ENCODE data around the gene RAD51B. TPM values are rescaled to one million over a fixed set of nuclear protein-coding genes. Genes with fewer than 3 reads are reported as not detected.

Gene RAD51B
- total RNA-seq, 2 experiments from 2014 or later = 43.6 to 50.7 TPM

- Mint-ChIP-seq H3K27ac (no peak overlapping the region), H3K9me3 (no peaks in the 10 kb centered on the region), H3K36me3 (peaks cover 2% of the 10 kb centered on the region), H3K4me1 (no peaks in the 10 kb centered on the region), H3K27me3 (no peaks in the 10 kb centered on the region), H3K4me3 (no peak overlapping the region)
- DNase-seq (no peak), ATAC-seq (ENCODE audit: low read depth) (no peak)
- POLR2A ChIA-PET = no interaction called here
Measured at GRCh38 chr14:68051146-68051545, 231.6 kb downstream of the RAD51B start.

GRCh38 chr14:68060198-68060597, 240.6 kb downstream of the RAD51B start:
- DNase-seq (no peak), ATAC-seq (ENCODE audit: low read depth) (no peak)
- POLR2A ChIA-PET = no interaction called here
- Mint-ChIP-seq H3K27me3 (no peaks in the 10 kb centered on the region), H3K27ac (no peak overlapping the region), H3K4me1 (no peaks in the 10 kb centered on the region), H3K9me3 (peaks cover 8% of the 10 kb centered on the region), H3K4me3 (no peak overlapping the region), H3K36me3 (peaks cover 14% of the 10 kb centered on the region)

GRCh38 chr14:68062651-68063050, 243.1 kb downstream of the RAD51B start:
- no peak for ATAC-seq (ENCODE audit: low read depth)
- peaks cover 8% of the 10 kb centered on the region for H3K9me3 Mint-ChIP-seq
- H3K4me3 Mint-ChIP-seq = no peak overlapping the region
- no peaks in the 10 kb centered on the region for H3K27me3 Mint-ChIP-seq
- DNase-seq = no peak
- POLR2A ChIA-PET = no interaction called here
- no peak overlapping the region for H3K27ac Mint-ChIP-seq
- no peaks in the 10 kb centered on the region for H3K4me1 Mint-ChIP-seq
- H3K36me3 Mint-ChIP-seq = peaks cover 14% of the 10 kb centered on the region

- H3K36me3 Mint-ChIP-seq = peaks cover 15% of the 10 kb centered on the region
- H3K9me3 Mint-ChIP-seq = peaks cover 10% of the 10 kb centered on the region
- POLR2A ChIA-PET = no interaction called here
Measured at GRCh38 chr14:68065322-68065721, 245.7 kb downstream of the RAD51B start.

GRCh38 chr14:68074765-68075381, 255.3 kb downstream of the RAD51B start:
- Mint-ChIP-seq H3K27ac (no peak overlapping the region), H3K4me3 (no peak overlapping the region), H3K27me3 (no peaks in the 10 kb centered on the region), H3K36me3 (peaks cover 17% of the 10 kb centered on the region), H3K4me1 (peaks cover 3% of the 10 kb centered on the region), H3K9me3 (peaks cover 19% of the 10 kb centered on the region)
- DNase-seq (no peak), ATAC-seq (ENCODE audit: low read depth) (no peak)
- POLR2A ChIA-PET = no interaction called here

More at GRCh38 chr14:68065322-68065721, 245.7 kb downstream of the RAD51B start:
- DNase-seq (no peak), ATAC-seq (ENCODE audit: low read depth) (no peak)
- Mint-ChIP-seq H3K4me3 (no peak overlapping the region), H3K27me3 (no peaks in the 10 kb centered on the region), H3K4me1 (no peaks in the 10 kb centered on the region), H3K27ac (no peak overlapping the region)

GRCh38 chr14:68075382-68076029, 255.9 kb downstream of the RAD51B start:
- H3K27me3 Mint-ChIP-seq = no peaks in the 10 kb centered on the region
- peaks cover 18% of the 10 kb centered on the region for H3K9me3 Mint-ChIP-seq
- H3K36me3 Mint-ChIP-seq = peaks cover 17% of the 10 kb centered on the region
- H3K4me3 Mint-ChIP-seq = no peak overlapping the region
- H3K4me1 Mint-ChIP-seq = peaks cover 3% of the 10 kb centered on the region
- ATAC-seq (ENCODE audit: low read depth) (no peak), DNase-seq (no peak)
- POLR2A ChIA-PET = no interaction called here
- no peak overlapping the region for H3K27ac Mint-ChIP-seq

- Mint-ChIP-seq H3K27ac (no peak overlapping the region), H3K4me1 (peaks cover 3% of the 10 kb centered on the region)
- POLR2A ChIA-PET = no interaction called here
Measured at GRCh38 chr14:68076451-68076850, 256.9 kb downstream of the RAD51B start.

GRCh38 chr14:68079941-68080697, 260.5 kb downstream of the RAD51B start:
- no peaks in the 10 kb centered on the region for H3K27me3 Mint-ChIP-seq
- H3K36me3 Mint-ChIP-seq = peaks cover 3% of the 10 kb centered on the region
- H3K9me3 Mint-ChIP-seq = no peaks in the 10 kb centered on the region
- ATAC-seq (ENCODE audit: low read depth) = no peak
- H3K4me3 Mint-ChIP-seq = no peak overlapping the region
- DNase-seq = no peak
- H3K27ac Mint-ChIP-seq = no peak overlapping the region
- no peaks in the 10 kb centered on the region for H3K4me1 Mint-ChIP-seq
- POLR2A ChIA-PET = no interaction called here

More at GRCh38 chr14:68076451-68076850, 256.9 kb downstream of the RAD51B start:
- Mint-ChIP-seq H3K27me3 (no peaks in the 10 kb centered on the region), H3K9me3 (peaks cover 18% of the 10 kb centered on the region), H3K36me3 (peaks cover 17% of the 10 kb centered on the region), H3K4me3 (no peak overlapping the region)
- DNase-seq (no peak), ATAC-seq (ENCODE audit: low read depth) (no peak)

- POLR2A ChIA-PET = no interaction called here
- Mint-ChIP-seq H3K4me3 (no peak overlapping the region), H3K36me3 (peaks cover 3% of the 10 kb centered on the region), H3K4me1 (no peaks in the 10 kb centered on the region), H3K27ac (no peak overlapping the region), H3K27me3 (no peaks in the 10 kb centered on the region), H3K9me3 (no peaks in the 10 kb centered on the region)
- ATAC-seq (ENCODE audit: low read depth) = no peak
- no peak for DNase-seq
Measured at GRCh38 chr14:68081489-68081888, 261.9 kb downstream of the RAD51B start.

- Mint-ChIP-seq H3K4me3 (no peak overlapping the region), H3K27me3 (no peaks in the 10 kb centered on the region), H3K27ac (no peak overlapping the region), H3K36me3 (peaks cover 3% of the 10 kb centered on the region), H3K9me3 (no peaks in the 10 kb centered on the region), H3K4me1 (no peaks in the 10 kb centered on the region)
- no peak for DNase-seq
- POLR2A ChIA-PET = no interaction called here
- ATAC-seq (ENCODE audit: low read depth) = no peak
Measured at GRCh38 chr14:68082698-68083291, 263.2 kb downstream of the RAD51B start.

GRCh38 chr14:68084256-68084655, 264.7 kb downstream of the RAD51B start:
- H3K27ac Mint-ChIP-seq = no peak overlapping the region
- H3K4me1 Mint-ChIP-seq = peaks cover 4% of the 10 kb centered on the region
- DNase-seq = no peak
- no peak overlapping the region for H3K4me3 Mint-ChIP-seq
- POLR2A ChIA-PET = no interaction called here
- no peaks in the 10 kb centered on the region for H3K9me3 Mint-ChIP-seq
- no peak for ATAC-seq (ENCODE audit: low read depth)
- peaks cover 3% of the 10 kb centered on the region for H3K36me3 Mint-ChIP-seq
- no peaks in the 10 kb centered on the region for H3K27me3 Mint-ChIP-seq

- no peak for ATAC-seq (ENCODE audit: low read depth)
- no peaks in the 10 kb centered on the region for H3K36me3 Mint-ChIP-seq
- H3K4me1 Mint-ChIP-seq = peaks cover 4% of the 10 kb centered on the region
- no peaks in the 10 kb centered on the region for H3K9me3 Mint-ChIP-seq
- no peak for DNase-seq
- H3K27me3 Mint-ChIP-seq = no peaks in the 10 kb centered on the region
- H3K27ac Mint-ChIP-seq = no peak overlapping the region
- POLR2A ChIA-PET = no interaction called here
- H3K4me3 Mint-ChIP-seq = no peak overlapping the region
Measured at GRCh38 chr14:68085742-68086141, 266.2 kb downstream of the RAD51B start.

- peaks cover 4% of the 10 kb centered on the region for H3K4me1 Mint-ChIP-seq
- no peaks in the 10 kb centered on the region for H3K27me3 Mint-ChIP-seq
- DNase-seq = no peak
- no peak overlapping the region for H3K27ac Mint-ChIP-seq
- H3K9me3 Mint-ChIP-seq = peaks cover 4% of the 10 kb centered on the region
- peaks cover under 1% of the 10 kb centered on the region for H3K36me3 Mint-ChIP-seq
- ATAC-seq (ENCODE audit: low read depth) = peak; percentile 18
- no peak overlapping the region for H3K4me3 Mint-ChIP-seq
- POLR2A ChIA-PET = no interaction called here
Measured at GRCh38 chr14:68088451-68088854, 268.9 kb downstream of the RAD51B start.
